Hepatocyte (in vitro differentiated cells): ENCODE data around the gene PDLIM7. TPM values are rescaled to one million over a fixed set of nuclear protein-coding genes. Genes with fewer than 3 reads are reported as not detected.

ENCODE experiments used
- DNase-seq: peaks from one replicate; pipeline ENCODE4 v3.0.0-alpha.2; 2016; ENCODE audit warnings: low spot score
- H2AFZ ChIP-seq: fragments of 200-600 bp; sonication (generic); 2 replicates; pipeline ENCODE4 v1.6.0; 2016; ENCODE audit warnings: antibody characterized with exemption, mild to moderate bottlenecking
- H3K27ac ChIP-seq: fragments of 200-600 bp; sonication (generic); 2 replicates; pipeline ENCODE4 v1.5.1; 2016; ENCODE audit warnings: mild to moderate bottlenecking
- H3K27me3 ChIP-seq: fragments of 200-600 bp; sonication (generic); 2 replicates; pipeline ENCODE4 v1.6.1; 2016
- H3K36me3 ChIP-seq: fragments of 200-600 bp; sonication (generic); replicated peaks from 2 replicates; pipeline ENCODE4 v1.5.1; 2016; ENCODE audit warnings: low read depth; ENCODE audit not compliant: insufficient read depth
- H3K4me1 ChIP-seq: fragments of 200-600 bp; sonication (generic); 2 replicates; pipeline ENCODE4 v1.5.1; 2016; ENCODE audit warnings: mild to moderate bottlenecking, moderate library complexity; ENCODE audit not compliant: insufficient read depth
- H3K4me2 ChIP-seq: fragments of 200-600 bp; sonication (generic); 2 replicates; pipeline ENCODE4 v1.6.0; 2016
- H3K4me3 ChIP-seq: fragments of 200-600 bp; sonication (generic); 2 replicates; pipeline ENCODE4 v1.5.1; 2016; ENCODE audit warnings: mild to moderate bottlenecking
- H3K79me2 ChIP-seq: fragments of 200-600 bp; sonication (generic); 2 replicates; pipeline ENCODE4 v1.6.0; 2017; ENCODE audit warnings: mild to moderate bottlenecking
- H3K9me2 ChIP-seq: fragments of 200-600 bp; sonication (generic); replicated peaks from 2 replicates; pipeline ENCODE4 v1.6.0; 2017; ENCODE audit warnings: mild to moderate bottlenecking; ENCODE audit not compliant: insufficient read depth
- H3K9me3 ChIP-seq: fragments of 200-600 bp; sonication (generic); 2 replicates; pipeline ENCODE4 v1.5.1; 2016; ENCODE audit warnings: low read depth, mild to moderate bottlenecking
- H4K20me1 ChIP-seq: fragments of 200-600 bp; sonication (generic); 2 replicates; pipeline ENCODE4 v1.6.0; 2016; ENCODE audit warnings: mild to moderate bottlenecking; ENCODE audit not compliant: insufficient read depth, poor library complexity, severe bottlenecking
- EZH2 ChIP-seq: fragments of 200-600 bp; sonication (generic); IDR thresholded peaks from 2 replicates; pipeline ENCODE4 v1.6.1; 2016; ENCODE audit warnings: antibody characterized with exemption, mild to moderate bottlenecking, borderline replicate concordance
- EZH2phosphoT487 ChIP-seq: fragments of 200-600 bp; sonication (generic); IDR thresholded peaks from one replicate; pipeline ENCODE4 v1.6.1; 2018; ENCODE audit warnings: antibody characterized with exemption, mild to moderate bottlenecking, low read depth, moderate library complexity; ENCODE audit not compliant: unreplicated experiment, severe bottlenecking
- WGBS: methylation state at CpG from one replicate; pipeline ENCODE4 v1.1.6; 2016; ENCODE audit warnings: low lambda C conversion rate; ENCODE audit errors: missing lambda C conversion rate; 5-methylcytosine and 5-hydroxymethylcytosine counted together
- polyA plus RNA-seq: library from polyadenylated mRNA; unstranded; fragments of >200 nt; fragmentation: Nextera tagmentation; extraction: Ambion mirVana; gene quantifications from 2 replicates; pipeline ENCODE4 v1.2.1, GENCODE V29; 2016
- total RNA-seq: library from RNA; depleted of rRNA; stranded (reverse); fragments of >200 nt; gene quantifications from 2 replicates; pipeline ENCODE4 v1.2.3, GENCODE V29; 2014
- TF ChIP-seq, protein P1 (sequence below): fragments of 200-600 bp; sonication (generic); IDR thresholded peaks from 2 replicates; pipeline ENCODE4 v1.5.1; 2016; ENCODE audit warnings: antibody characterized with exemption, mild to moderate bottlenecking; ENCODE audit not compliant: poor library complexity

PDLIM7 gene
- total and polyA plus RNA-seq, 2 experiments from 2014 or later, result 57.1 to 143 TPM

- peak; percentile 77 for DNase-seq
- no peaks in the 10 kb centered on the region for H3K9me3 ChIP-seq
- H2AFZ ChIP-seq, result no peak overlapping the region
- peak overlapping the region; percentile 97 for H3K27ac ChIP-seq
- H3K4me2 ChIP-seq, result peak overlapping the region; percentile 93
- no peaks in the 10 kb centered on the region for H3K9me2 ChIP-seq
- peaks cover 37% of the 10 kb centered on the region for H3K4me1 ChIP-seq
- peaks cover 20% of the 10 kb centered on the region for H3K79me2 ChIP-seq
- no peak for TF ChIP-seq EZH2phosphoT487
- no peak for TF ChIP-seq EZH2
- TF ChIP-seq, protein P1, sequence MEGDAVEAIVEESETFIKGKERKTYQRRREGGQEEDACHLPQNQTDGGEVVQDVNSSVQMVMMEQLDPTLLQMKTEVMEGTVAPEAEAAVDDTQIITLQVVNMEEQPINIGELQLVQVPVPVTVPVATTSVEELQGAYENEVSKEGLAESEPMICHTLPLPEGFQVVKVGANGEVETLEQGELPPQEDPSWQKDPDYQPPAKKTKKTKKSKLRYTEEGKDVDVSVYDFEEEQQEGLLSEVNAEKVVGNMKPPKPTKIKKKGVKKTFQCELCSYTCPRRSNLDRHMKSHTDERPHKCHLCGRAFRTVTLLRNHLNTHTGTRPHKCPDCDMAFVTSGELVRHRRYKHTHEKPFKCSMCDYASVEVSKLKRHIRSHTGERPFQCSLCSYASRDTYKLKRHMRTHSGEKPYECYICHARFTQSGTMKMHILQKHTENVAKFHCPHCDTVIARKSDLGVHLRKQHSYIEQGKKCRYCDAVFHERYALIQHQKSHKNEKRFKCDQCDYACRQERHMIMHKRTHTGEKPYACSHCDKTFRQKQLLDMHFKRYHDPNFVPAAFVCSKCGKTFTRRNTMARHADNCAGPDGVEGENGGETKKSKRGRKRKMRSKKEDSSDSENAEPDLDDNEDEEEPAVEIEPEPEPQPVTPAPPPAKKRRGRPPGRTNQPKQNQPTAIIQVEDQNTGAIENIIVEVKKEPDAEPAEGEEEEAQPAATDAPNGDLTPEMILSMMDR, result no peak
- H3K36me3 ChIP-seq, result no peaks in the 10 kb centered on the region
- no peak overlapping the region for H3K4me3 ChIP-seq
- 64% methylated on average over 13 of the region's 14 CpGs for WGBS
- peaks cover 8% of the 10 kb centered on the region for H4K20me1 ChIP-seq
- no peaks in the 10 kb centered on the region for H3K27me3 ChIP-seq
Measured at GRCh38 chr5:177495243-177496060, 2.0 kb downstream of the PDLIM7 start.

DNA sequence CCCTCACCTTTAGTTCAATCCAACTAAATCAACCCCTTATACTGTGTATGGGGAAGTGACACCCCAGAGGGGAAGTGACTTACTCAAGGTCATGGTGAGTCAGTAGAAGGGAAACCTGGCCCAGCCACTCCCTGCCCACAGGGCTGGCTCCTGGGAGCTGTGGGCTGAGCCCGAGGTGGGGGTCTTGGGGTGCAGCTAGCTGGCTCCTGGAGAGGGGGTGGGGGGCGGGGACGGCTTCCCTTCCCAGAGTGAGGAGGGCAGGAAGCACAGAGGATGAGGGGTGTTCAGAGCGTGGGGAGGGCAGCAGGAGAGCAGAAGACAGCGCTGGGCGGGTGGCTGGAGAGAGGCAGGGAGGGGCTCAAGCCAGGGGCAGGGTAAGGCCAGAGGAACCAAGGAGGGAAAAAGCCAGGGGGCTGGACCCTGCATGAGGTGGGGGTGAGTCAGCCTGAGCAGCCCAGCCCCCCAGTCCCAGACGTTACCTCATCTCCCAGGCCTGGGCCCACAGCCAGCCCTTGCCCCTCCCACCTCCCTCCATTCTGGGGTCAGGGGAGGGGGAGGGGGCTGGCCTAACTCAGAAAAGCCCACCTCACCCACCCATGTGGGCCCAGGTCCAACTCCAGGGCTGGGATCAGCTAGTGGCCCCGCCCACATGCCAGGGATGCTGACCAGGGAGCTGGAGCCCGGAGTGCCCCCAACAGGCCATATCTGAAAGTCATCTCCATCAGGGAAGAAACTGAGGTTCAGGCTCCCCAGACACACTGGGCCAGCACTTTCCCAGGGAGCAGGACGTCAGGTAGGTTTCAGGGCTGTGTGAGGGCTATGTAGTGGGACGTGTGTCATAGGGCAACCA lies 2.8 kb downstream of the PDLIM7 start:
- peaks cover 37% of the 10 kb centered on the region for H3K4me1 ChIP-seq
- peak overlapping the region; percentile 93 for H3K4me2 ChIP-seq
- H3K9me2 ChIP-seq, result no peaks in the 10 kb centered on the region
- no peaks in the 10 kb centered on the region for H3K27me3 ChIP-seq
- peak; percentile 84 for DNase-seq
- 68% methylated on average over 6 of the region's 11 CpGs for WGBS
- peaks cover 20% of the 10 kb centered on the region for H3K79me2 ChIP-seq
- peak overlapping the region; percentile 97 for H3K27ac ChIP-seq
- H3K36me3 ChIP-seq, result no peaks in the 10 kb centered on the region
- TF ChIP-seq, protein P1, result peak; percentile 31
- no peak for TF ChIP-seq EZH2phosphoT487
- H2AFZ ChIP-seq, result no peak overlapping the region
- H3K9me3 ChIP-seq, result no peaks in the 10 kb centered on the region
- no peak overlapping the region for H3K4me3 ChIP-seq
- peaks cover 8% of the 10 kb centered on the region for H4K20me1 ChIP-seq

DNA sequence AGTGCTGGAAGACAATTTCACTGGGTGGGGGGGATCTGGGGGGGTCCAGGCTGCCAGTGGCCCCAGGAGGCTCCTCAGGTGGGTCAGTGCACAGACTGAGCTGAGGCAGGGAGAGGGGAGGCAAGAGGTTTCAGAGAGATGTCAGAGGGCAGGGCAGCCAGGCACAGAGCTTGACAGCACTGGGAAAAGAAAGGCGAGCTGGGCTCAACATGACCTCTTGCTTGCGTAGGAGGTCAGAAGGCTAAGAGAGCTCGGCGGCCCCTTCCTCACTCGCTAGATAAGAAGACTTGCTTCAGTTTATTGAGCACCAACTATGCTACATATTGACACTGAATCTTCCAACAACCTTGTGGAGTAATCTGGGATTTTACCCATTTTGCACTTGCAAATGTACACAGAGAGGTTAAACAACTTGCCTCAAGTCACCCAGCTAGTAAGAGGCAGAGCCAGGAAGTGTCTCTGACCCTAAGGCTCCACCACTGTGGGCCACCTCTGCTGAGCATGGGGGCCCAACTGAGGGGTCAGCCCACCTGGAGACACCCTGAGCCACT lies 3.5 kb downstream of the PDLIM7 start:
- no peak overlapping the region for H2AFZ ChIP-seq
- TF ChIP-seq EZH2phosphoT487, result no peak
- TF ChIP-seq EZH2, result no peak
- TF ChIP-seq, protein P1, result no peak
- H3K27me3 ChIP-seq, result no peaks in the 10 kb centered on the region
- peak overlapping the region; percentile 97 for H3K27ac ChIP-seq
- WGBS, result 79% methylated on average over 5 of the region's 5 CpGs
- H3K4me2 ChIP-seq, result peak overlapping the region; percentile 61
- H3K36me3 ChIP-seq, result no peaks in the 10 kb centered on the region
- H3K9me3 ChIP-seq, result no peaks in the 10 kb centered on the region
- DNase-seq, result no peak
- H3K4me3 ChIP-seq, result no peak overlapping the region
- no peaks in the 10 kb centered on the region for H3K9me2 ChIP-seq
- peaks cover 37% of the 10 kb centered on the region for H3K4me1 ChIP-seq
- peaks cover 20% of the 10 kb centered on the region for H3K79me2 ChIP-seq
- H4K20me1 ChIP-seq, result peaks cover 8% of the 10 kb centered on the region
